Endodermal cell (in vitro differentiated cells): ENCODE data around the gene PTPRH. TPM values are rescaled to one million over a fixed set of nuclear protein-coding genes. Genes with fewer than 3 reads are reported as not detected.

Experiments
- DNase-seq: peaks from one replicate; pipeline ENCODE4 v3.0.0-alpha.2; 2017
- H3K27ac ChIP-seq: 2 replicates; pipeline ENCODE4 v1.5.1; 2013; ENCODE audit warnings: mild to moderate bottlenecking, low read depth, low read length, moderate library complexity
- H3K27me3 ChIP-seq: 2 replicates; pipeline ENCODE4 v1.6.1; 2013; ENCODE audit warnings: mild to moderate bottlenecking, low read length, moderate library complexity; ENCODE audit not compliant: insufficient read depth, control insufficient read depth, poor library complexity, severe bottlenecking
- H3K36me3 ChIP-seq: 2 replicates; pipeline ENCODE4 v1.7.0; 2013; ENCODE audit warnings: mild to moderate bottlenecking, low read length, moderate library complexity; ENCODE audit not compliant: control insufficient read depth, insufficient read depth
- H3K4me1 ChIP-seq: one replicate; pipeline ENCODE4 v1.7.0; 2013; ENCODE audit warnings: low read length; ENCODE audit not compliant: control insufficient read depth, insufficient read depth
- H3K4me3 ChIP-seq: 2 replicates; pipeline ENCODE4 v1.5.1; 2013; ENCODE audit warnings: mild to moderate bottlenecking, low read length, moderate library complexity
- H3K9ac ChIP-seq: 2 replicates; pipeline ENCODE4 v1.6.1; 2013; ENCODE audit warnings: mild to moderate bottlenecking, low read length, moderate library complexity; ENCODE audit not compliant: poor library complexity, severe bottlenecking; ENCODE audit errors: extremely low read depth
- H3K9me3 ChIP-seq: 2 replicates; pipeline ENCODE4 v1.6.1; 2013; ENCODE audit warnings: mild to moderate bottlenecking, low read length, moderate library complexity; ENCODE audit not compliant: control insufficient read depth
- H3K27ac Mint-ChIP-seq: 2 replicates; pipeline ENCODE4 v1.8.0; 2020; ENCODE audit warnings: mixed read lengths
- H3K27me3 Mint-ChIP-seq: 2 replicates; pipeline ENCODE4 v1.8.0; 2021; ENCODE audit warnings: mild to moderate bottlenecking, mixed read lengths; ENCODE audit not compliant: insufficient read depth
- H3K36me3 Mint-ChIP-seq: 2 replicates; pipeline ENCODE4 v1.8.0; 2020; ENCODE audit warnings: low read depth, mixed read lengths
- H3K4me1 Mint-ChIP-seq: 2 replicates; pipeline ENCODE4 v1.8.0; 2020; ENCODE audit warnings: mixed read lengths
- H3K4me3 Mint-ChIP-seq: 2 replicates; pipeline ENCODE4 v1.8.0; 2020; ENCODE audit warnings: mild to moderate bottlenecking, moderate library complexity, mixed read lengths
- H3K9me3 Mint-ChIP-seq: 2 replicates; pipeline ENCODE4 v1.8.0; 2020; ENCODE audit warnings: mild to moderate bottlenecking, mixed read lengths
- WGBS, 2 experiments: methylation state at CpG; one replicate each; pipeline versions ENCODE4 v1.1.5 to v1.1.7; 2013; ENCODE audit warnings: missing lambda C conversion rate in 2 of 2, mixed read lengths in 1 of 2; ENCODE audit not compliant: insufficient coverage in 1 of 2, insufficient read length in 1 of 2; 5-methylcytosine and 5-hydroxymethylcytosine counted together
- total RNA-seq, 2 donors: library from RNA; stranded (reverse); fragmentation: NEBNext Ultra II Directional in 1 of 2; extraction: Animal tissue kit (Norgen Biotek cat#: 25700) in 1 of 2; gene quantifications; 2 replicates in 1 of 2; 3 replicates in 1 of 2; pipeline ENCODE4 v1.2.1, GENCODE V29; 2021
- TF ChIP-seq, protein P1 (sequence below): fragments of 200-600 bp; sonication (generic); conservative IDR thresholded peaks from 2 replicates; pipeline ENCODE4 v1.5.0; 2021; ENCODE audit warnings: antibody characterized with exemption, mild to moderate bottlenecking

Gene PTPRH
- total RNA-seq, 2 donors from 2014 or later: not detected

DNA sequence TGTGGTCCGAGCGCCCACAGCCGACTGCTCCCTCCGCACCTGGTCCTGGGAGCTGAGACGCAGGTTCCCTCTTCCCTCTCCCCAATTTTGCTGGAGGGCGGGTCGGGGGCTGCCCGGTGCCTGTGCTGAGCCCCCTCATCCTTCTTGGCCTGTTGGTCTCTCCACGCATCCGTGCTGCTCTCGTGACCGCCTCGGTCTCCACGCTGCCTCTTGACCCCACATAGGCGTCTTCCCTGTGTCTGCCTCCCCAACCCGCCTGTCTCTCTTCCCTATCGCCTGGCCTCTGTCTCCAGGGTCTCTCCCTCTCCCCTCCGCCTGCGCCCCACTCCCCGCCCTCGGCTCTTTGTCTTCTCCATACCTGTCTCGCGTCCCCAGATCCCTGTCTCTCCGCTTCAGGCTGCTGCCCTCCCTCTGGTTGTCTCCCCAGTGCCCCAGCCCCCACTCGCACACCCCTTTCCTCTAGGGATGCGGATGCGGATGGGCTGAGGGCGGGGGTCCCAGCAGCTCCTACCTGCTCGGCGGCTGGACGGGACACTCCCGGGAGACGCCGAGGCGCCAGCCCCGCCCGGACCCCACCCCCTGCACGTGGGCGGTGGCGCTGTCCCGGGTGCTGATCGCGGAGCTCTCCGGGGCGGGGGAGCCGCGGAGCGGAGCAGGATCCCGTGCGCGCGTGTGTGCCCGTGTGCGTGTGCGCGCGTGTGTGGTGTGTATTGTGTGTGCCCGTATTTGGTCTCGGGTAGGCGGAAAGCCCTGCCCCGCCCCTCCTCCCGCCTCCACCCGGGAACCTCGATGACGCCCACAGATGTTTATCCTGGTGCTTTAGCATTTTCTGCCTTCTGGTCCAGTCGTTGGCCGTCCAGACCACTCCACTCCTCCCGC is 29.5 kb downstream of the PTPRH start, which contains the start of gene SYT5:
Gene SYT5 (minus strand): TSS at position 684 of the 879 bp plus-strand sequence. CDS start 1,248 bp downstream, outside the sequence.
- H3K27ac Mint-ChIP-seq: peak within 1 kb of the TSS; percentile 74
- Histone ChIP-seq H3K36me3 (no peaks in the 10 kb centered on the region), H3K9me3 (no peaks in the 10 kb centered on the region), H3K4me3 (peak within 1 kb of the TSS; percentile 78), H3K27ac (peak within 1 kb of the TSS; percentile 93), H3K27me3 (peaks cover 70% of the 10 kb centered on the region), H3K9ac (peak within 1 kb of the TSS; percentile 47), H3K4me1 (no peaks in the 10 kb centered on the region)
- DNase-seq: peak; percentile 89
- H3K36me3 Mint-ChIP-seq: no peaks in the 10 kb centered on the region
- H3K4me1 Mint-ChIP-seq: peaks cover 3% of the 10 kb centered on the region
- TF ChIP-seq, protein P1, sequence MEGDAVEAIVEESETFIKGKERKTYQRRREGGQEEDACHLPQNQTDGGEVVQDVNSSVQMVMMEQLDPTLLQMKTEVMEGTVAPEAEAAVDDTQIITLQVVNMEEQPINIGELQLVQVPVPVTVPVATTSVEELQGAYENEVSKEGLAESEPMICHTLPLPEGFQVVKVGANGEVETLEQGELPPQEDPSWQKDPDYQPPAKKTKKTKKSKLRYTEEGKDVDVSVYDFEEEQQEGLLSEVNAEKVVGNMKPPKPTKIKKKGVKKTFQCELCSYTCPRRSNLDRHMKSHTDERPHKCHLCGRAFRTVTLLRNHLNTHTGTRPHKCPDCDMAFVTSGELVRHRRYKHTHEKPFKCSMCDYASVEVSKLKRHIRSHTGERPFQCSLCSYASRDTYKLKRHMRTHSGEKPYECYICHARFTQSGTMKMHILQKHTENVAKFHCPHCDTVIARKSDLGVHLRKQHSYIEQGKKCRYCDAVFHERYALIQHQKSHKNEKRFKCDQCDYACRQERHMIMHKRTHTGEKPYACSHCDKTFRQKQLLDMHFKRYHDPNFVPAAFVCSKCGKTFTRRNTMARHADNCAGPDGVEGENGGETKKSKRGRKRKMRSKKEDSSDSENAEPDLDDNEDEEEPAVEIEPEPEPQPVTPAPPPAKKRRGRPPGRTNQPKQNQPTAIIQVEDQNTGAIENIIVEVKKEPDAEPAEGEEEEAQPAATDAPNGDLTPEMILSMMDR: no peak
- H3K4me3 Mint-ChIP-seq: peak within 1 kb of the TSS; percentile 47
- 5% methylated on average over 25 to 59 of the region's 68 CpGs for WGBS, 2 experiments
- H3K27me3 Mint-ChIP-seq: peaks cover 89% of the 10 kb centered on the region
- no peaks in the 10 kb centered on the region for H3K9me3 Mint-ChIP-seq

DNA sequence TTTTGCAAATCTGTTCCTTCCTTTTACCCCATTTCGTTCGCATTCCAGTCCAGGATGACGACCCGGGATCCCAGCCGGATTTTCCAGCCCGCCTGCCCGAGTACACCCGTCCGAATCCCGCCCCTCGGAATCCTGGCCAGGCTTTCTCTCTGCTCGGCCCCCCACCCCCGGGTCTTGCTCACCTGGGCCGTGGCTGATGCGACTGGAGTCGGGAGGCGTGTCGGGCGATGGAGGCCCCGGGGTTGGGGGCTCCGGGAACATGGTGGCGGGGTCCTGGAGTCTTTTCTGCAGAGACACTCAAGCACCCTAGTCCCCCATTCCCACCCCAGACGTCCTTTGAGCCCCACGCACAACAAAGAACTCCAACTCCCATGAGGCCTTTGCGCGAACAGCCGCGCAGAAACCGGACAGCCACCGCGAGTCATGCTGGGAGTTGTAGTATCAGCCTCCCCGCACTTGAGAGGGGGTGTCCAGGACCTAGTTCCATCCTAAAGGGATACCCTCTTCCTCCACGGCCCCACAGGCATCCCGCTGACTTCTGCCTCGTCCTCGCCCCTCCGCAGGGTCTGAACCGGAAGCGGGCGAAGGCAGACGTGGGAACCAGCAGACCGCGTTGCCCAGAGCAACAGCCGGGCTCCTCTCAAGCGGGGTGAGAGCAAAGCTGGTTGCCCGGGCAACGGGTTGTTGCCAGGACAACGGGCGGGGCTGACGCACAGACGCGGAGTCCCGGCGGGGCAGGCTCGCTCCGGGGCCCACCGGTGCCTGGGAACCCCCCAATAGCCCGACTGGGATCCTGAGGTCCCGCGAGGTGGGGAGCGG is 30.3 kb downstream of the PTPRH start:
- peak; percentile 93 for DNase-seq
- TF ChIP-seq, protein P1: no peak
- Histone ChIP-seq H3K4me1 (no peaks in the 10 kb centered on the region), H3K27me3 (peaks cover 70% of the 10 kb centered on the region), H3K9ac (peak overlapping the region; percentile 47), H3K36me3 (no peaks in the 10 kb centered on the region), H3K27ac (peak overlapping the region; percentile 93), H3K4me3 (peak overlapping the region; percentile 78), H3K9me3 (no peaks in the 10 kb centered on the region)
- 0 to 5% methylated on average over 27 to 61 of the region's 61 CpGs for WGBS, 2 experiments
- no peaks in the 10 kb centered on the region for H3K9me3 Mint-ChIP-seq
- peaks cover 93% of the 10 kb centered on the region for H3K27me3 Mint-ChIP-seq
- peaks cover 3% of the 10 kb centered on the region for H3K4me1 Mint-ChIP-seq
- peak overlapping the region; percentile 47 for H3K4me3 Mint-ChIP-seq
- peak overlapping the region; percentile 74 for H3K27ac Mint-ChIP-seq
- no peaks in the 10 kb centered on the region for H3K36me3 Mint-ChIP-seq

DNA sequence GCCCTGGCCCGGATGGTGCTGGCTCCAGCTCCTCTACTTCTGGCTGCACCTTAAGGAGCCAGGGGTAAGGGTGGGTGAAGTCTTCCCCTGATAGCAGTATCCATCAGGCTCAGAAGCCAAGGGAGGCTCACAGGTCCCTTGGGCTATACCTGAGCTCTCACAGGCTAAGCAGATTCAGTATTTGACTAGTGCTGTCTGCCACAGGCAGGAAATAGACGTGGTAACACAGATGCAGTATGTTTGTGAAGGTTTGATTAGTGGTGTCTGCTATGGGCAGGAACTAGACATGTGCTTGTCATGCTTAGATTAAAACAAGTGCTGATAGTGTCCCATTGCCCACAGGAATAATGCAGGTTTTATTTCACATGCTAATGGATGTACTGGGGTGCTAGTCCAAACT is 33.2 kb downstream of the PTPRH start:
- Mint-ChIP-seq H3K4me3 (no peak overlapping the region), H3K9me3 (no peaks in the 10 kb centered on the region), H3K27me3 (peaks cover 98% of the 10 kb centered on the region), H3K36me3 (no peaks in the 10 kb centered on the region), H3K27ac (no peak overlapping the region), H3K4me1 (peaks cover 3% of the 10 kb centered on the region)
- Histone ChIP-seq H3K9ac (no peak overlapping the region), H3K4me3 (no peak overlapping the region), H3K9me3 (no peaks in the 10 kb centered on the region), H3K27ac (no peak overlapping the region), H3K27me3 (peaks cover 81% of the 10 kb centered on the region), H3K4me1 (no peaks in the 10 kb centered on the region), H3K36me3 (no peaks in the 10 kb centered on the region)
- TF ChIP-seq, protein P1: no peak
- DNase-seq: no peak
- WGBS, 2 experiments: 48 to 54% methylated on average over 2 of the region's 2 CpGs
